Colonic mucosa (tissue), 4 donors: ENCODE measurements around the gene PCNX2. TPM values are rescaled to one million over a fixed set of nuclear protein-coding genes. Genes with fewer than 3 reads are reported as not detected.

ENCODE experiments used
- DNase-seq: peaks from one replicate; pipeline ENCODE4 v3.0.0-alpha.2; 2020
- H3K27ac ChIP-seq: fragments of 200-600 bp; one replicate; pipeline ENCODE4 v1.8.0; 2021
- H3K27me3 ChIP-seq: fragments of 200-600 bp; one replicate; pipeline ENCODE4 v1.8.0; 2021
- H3K36me3 ChIP-seq: fragments of 200-600 bp; one replicate; pipeline ENCODE4 v1.8.0; 2021
- H3K4me1 ChIP-seq: fragments of 200-600 bp; one replicate; pipeline ENCODE4 v1.8.0; 2021; ENCODE audit warnings: mild to moderate bottlenecking
- H3K4me3 ChIP-seq: fragments of 200-600 bp; one replicate; pipeline ENCODE4 v1.8.0; 2021
- H3K9ac ChIP-seq, 2 donors: one replicate each; pipeline ENCODE4 v1.7.0; 2013; ENCODE audit warnings: control low read depth in 2 of 2, low read depth in 2 of 2, low read length in 2 of 2
- H3K9me3 ChIP-seq: fragments of 200-600 bp; one replicate; pipeline ENCODE4 v1.8.0; 2021
- CTCF ChIP-seq: fragments of 200-600 bp; IDR thresholded peaks from one replicate; pipeline ENCODE4 v1.8.0; 2022; ENCODE audit warnings: antibody characterized with exemption, mild to moderate bottlenecking
- intact Hi-C: fragments of 100-400 bp; cut with DNase I; formaldehyde crosslinking; loops from one replicate; pipeline ENCODE4 v1.14.1; 2022
- total RNA-seq, 2 donors: library from RNA; stranded (reverse); fragmentation: NEBNext Ultra II Directional in 1 of 2; extraction: Animal tissue kit (Norgen Biotek cat#: 25700) in 1 of 2; gene quantifications; one replicate each; pipeline ENCODE4 v1.2.1, GENCODE V29; 2021
- donor health status: healthy.
- donor health status: DM: no; HTN: no; CAD: no.
- donor health status: DM: no; HTN: no; CAD: no.

Gene PCNX2
- total RNA-seq, 2 donors from 2014 or later: 5.4 to 6.7 TPM

- no peaks in the 10 kb centered on the region for H3K27me3 ChIP-seq
- no peak for TF ChIP-seq CTCF
- intact Hi-C loops: no loop called here
- no peak overlapping the region for H3K27ac ChIP-seq
- DNase-seq: no peak
- no peaks in the 10 kb centered on the region for H3K4me1 ChIP-seq
- no peak overlapping the region for H3K9ac ChIP-seq
- no peak overlapping the region for H3K4me3 ChIP-seq
- no peaks in the 10 kb centered on the region for H3K36me3 ChIP-seq
- no peaks in the 10 kb centered on the region for H3K9me3 ChIP-seq
These were observed 18.1 kb upstream of the PCNX2 start for GRCh38 chr1:233313434-233314155.

DNA sequence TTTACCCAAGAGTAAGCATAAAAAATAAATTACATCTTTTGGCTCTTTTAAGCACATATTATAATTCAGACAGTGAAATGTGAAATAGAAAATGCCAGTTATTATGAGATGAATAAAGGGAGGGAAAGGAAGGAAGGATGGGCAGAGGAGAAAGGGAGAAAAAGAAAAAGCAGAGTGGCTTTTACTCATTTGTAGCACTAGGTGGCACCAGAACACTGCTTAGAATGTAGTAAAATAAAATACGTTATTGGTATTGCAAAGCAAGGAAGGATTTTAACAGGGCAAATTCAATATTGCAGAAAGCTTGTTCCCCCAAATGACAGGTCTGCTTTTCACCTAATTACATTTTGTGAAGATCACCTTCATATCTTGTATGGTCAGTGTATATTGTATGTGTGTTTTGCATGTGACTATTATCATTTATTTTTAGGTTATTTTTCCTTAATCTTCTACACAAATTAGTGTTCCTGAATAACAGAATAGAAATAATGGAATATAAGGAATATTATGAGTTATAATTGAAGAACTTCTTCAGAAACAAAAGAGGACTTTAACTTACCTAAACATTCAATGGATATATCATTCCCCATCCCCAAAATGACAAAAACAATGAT is 9.1 kb upstream of the PCNX2 start:
- no peak for DNase-seq
- no peak overlapping the region for H3K9ac ChIP-seq
- no peaks in the 10 kb centered on the region for H3K4me1 ChIP-seq
- H3K27ac ChIP-seq: no peak overlapping the region
- H3K36me3 ChIP-seq: no peaks in the 10 kb centered on the region
- intact Hi-C loops: loop anchor here (10.0 kb wide), 2 partner anchors 480 to 760 kb away; no protein-coding TSS in a partner anchor
- H3K9me3 ChIP-seq: no peaks in the 10 kb centered on the region
- TF ChIP-seq CTCF: peak; percentile 85
- no peaks in the 10 kb centered on the region for H3K27me3 ChIP-seq
- H3K4me3 ChIP-seq: no peak overlapping the region

DNA sequence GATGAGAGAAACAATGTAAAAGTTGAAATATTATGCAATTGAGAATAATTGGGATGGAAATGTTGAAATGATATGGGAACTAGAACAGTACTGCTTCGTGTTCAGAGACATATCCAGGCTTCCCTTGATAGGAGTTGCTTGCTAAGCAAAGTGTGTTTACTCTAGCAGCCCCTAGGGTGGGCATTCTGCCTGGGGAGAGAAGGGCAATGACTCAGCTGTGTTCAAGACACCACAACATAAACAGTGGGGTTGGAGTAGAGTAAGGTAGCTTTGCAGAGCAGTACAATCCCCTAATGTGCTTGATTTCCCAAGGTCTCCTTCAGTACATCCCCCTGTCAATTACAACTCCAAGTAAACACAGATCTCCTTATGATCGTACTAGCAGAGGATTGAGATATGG is 4.8 kb upstream of the PCNX2 start:
- TF ChIP-seq CTCF: no peak
- Histone ChIP-seq H3K9me3 (no peaks in the 10 kb centered on the region), H3K4me3 (no peak overlapping the region), H3K9ac (no peak overlapping the region), H3K27me3 (no peaks in the 10 kb centered on the region), H3K4me1 (no peaks in the 10 kb centered on the region), H3K36me3 (no peaks in the 10 kb centered on the region), H3K27ac (no peak overlapping the region)
- no peak for DNase-seq
- intact Hi-C loops: loop anchor here (10.0 kb wide), 2 partner anchors 484 to 764 kb away; no protein-coding TSS in a partner anchor

DNA sequence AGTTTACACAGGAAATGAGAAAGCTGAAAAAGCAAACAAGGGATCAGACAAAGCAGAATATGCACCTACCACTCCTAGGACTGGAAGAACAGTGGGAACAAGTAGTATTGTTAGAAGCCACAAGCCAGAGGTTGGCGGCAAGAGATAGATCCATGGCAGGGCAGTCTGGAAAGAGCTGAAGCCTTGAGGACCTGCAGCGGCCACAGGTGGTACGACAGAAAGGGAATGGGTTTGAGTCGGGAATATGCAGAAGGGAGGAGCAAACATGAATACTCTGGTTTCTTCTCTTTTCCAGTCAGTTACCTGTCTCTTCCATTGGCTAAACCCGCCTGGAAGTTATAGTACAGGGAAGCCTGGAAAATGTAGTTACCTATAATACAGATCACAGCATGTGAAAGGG is 3.9 kb upstream of the PCNX2 start:
- H3K9me3 ChIP-seq: no peaks in the 10 kb centered on the region
- H3K27me3 ChIP-seq: no peaks in the 10 kb centered on the region
- no peak overlapping the region for H3K27ac ChIP-seq
- intact Hi-C loops: no loop called here
- H3K4me1 ChIP-seq: no peaks in the 10 kb centered on the region
- no peak for DNase-seq
- H3K36me3 ChIP-seq: no peaks in the 10 kb centered on the region
- H3K4me3 ChIP-seq: no peak overlapping the region
- H3K9ac ChIP-seq: no peak overlapping the region
- no peak for TF ChIP-seq CTCF

DNA sequence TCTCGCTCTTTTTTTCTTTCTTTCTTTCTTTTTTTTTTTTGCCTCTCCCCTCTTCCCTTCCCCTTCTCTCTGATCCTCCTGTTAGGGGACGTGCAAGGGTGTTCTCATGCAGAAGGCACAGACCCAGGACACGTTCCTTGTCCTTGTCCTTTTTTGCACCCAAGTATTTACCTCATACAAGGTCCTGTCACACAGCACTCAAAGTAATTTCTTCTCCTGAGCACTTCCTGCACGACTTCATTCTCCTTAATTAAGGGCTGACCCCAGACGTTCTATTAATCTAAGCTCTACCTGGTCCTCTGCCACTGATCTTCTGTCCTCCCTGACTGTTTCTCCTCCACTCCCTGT is 424 bp upstream of the PCNX2 start:
- no peaks in the 10 kb centered on the region for H3K9me3 ChIP-seq
- no peak for TF ChIP-seq CTCF
- no peak for DNase-seq
- intact Hi-C loops: no loop called here
- no peaks in the 10 kb centered on the region for H3K27me3 ChIP-seq
- H3K4me1 ChIP-seq: no peaks in the 10 kb centered on the region
- H3K9ac ChIP-seq: no peak overlapping the region
- no peaks in the 10 kb centered on the region for H3K36me3 ChIP-seq
- peak overlapping the region; percentile 81 for H3K4me3 ChIP-seq
- no peak overlapping the region for H3K27ac ChIP-seq
